Spleen (tissue), 11 donors: Measurements from ENCODE around the gene DAZAP1. TPM values are rescaled to one million over a fixed set of nuclear protein-coding genes. Genes with fewer than 3 reads are reported as not detected.

Experiments used
- DNase-seq: peaks from one replicate; pipeline ENCODE4 v3.0.0-alpha.2; 2020
- H3K27ac ChIP-seq, 8 donors: fragments of 200-600 bp; sonication (generic) in 7 of 8; 1 replicate in 4 of 8; 2 replicates in 4 of 8; pipeline versions ENCODE4 v1.5.0 to v1.8.0; 2016 to 2021; ENCODE audit warnings: inconsistent platforms in 4 of 8, mild to moderate bottlenecking in 4 of 8, moderate library complexity in 1 of 8
- H3K27me3 ChIP-seq, 7 donors: fragments of 200-600 bp; sonication (generic) in 6 of 7; replicated peaks in 1 of 7; 1 replicate in 4 of 7; 2 replicates in 3 of 7; pipeline versions ENCODE4 v1.5.0 to v1.8.0; 2016 to 2021; ENCODE audit warnings: inconsistent platforms in 3 of 7, mild to moderate bottlenecking in 1 of 7
- H3K36me3 ChIP-seq, 6 donors: fragments of 200-600 bp; sonication (generic) in 5 of 6; 1 replicate in 4 of 6; 2 replicates in 2 of 6; pipeline versions ENCODE4 v1.5.0 to v1.8.0; 2016 to 2021; ENCODE audit warnings: inconsistent platforms in 2 of 6
- H3K4me1 ChIP-seq, 6 donors: fragments of 200-600 bp; sonication (generic) in 5 of 6; 1 replicate in 3 of 6; 2 replicates in 3 of 6; pipeline versions ENCODE4 v1.5.0 to v1.8.0; 2016 to 2021; ENCODE audit warnings: inconsistent platforms in 3 of 6
- H3K4me3 ChIP-seq, 8 donors: fragments of 200-600 bp; sonication (generic) in 7 of 8; 1 replicate in 4 of 8; 2 replicates in 4 of 8; pipeline versions ENCODE4 v1.5.0 to v1.8.0; 2016 to 2021; ENCODE audit warnings: inconsistent platforms in 4 of 8, mild to moderate bottlenecking in 4 of 8, moderate library complexity in 2 of 8
- H3K9me3 ChIP-seq, 8 donors: fragments of 200-600 bp; sonication (generic) in 7 of 8; 1 replicate in 4 of 8; 2 replicates in 4 of 8; pipeline versions ENCODE4 v1.5.0 to v1.8.0; 2016 to 2021; ENCODE audit warnings: inconsistent platforms in 4 of 8
- CTCF ChIP-seq, 11 experiments: fragments of 200-600 bp in 7 of 11; fragments of 450-650 bp in 4 of 11; sonication (generic) in 4 of 11; IDR thresholded peaks in 8 of 11; conservative IDR thresholded peaks in 3 of 11; 1 replicate in 7 of 11; 2 replicates in 4 of 11; pipeline versions ENCODE4 v1.4.0 to v1.8.0; 2016 to 2021; ENCODE audit warnings: antibody characterized with exemption in 11 of 11, inconsistent platforms in 4 of 11, mild to moderate bottlenecking in 1 of 11
- POLR2A ChIP-seq, 3 donors: fragments of 450-650 bp; IDR thresholded peaks; one replicate each; pipeline ENCODE4 v1.5.1; 2017; ENCODE audit warnings: antibody characterized with exemption in 3 of 3, mild to moderate bottlenecking in 1 of 3
- POLR2AphosphoS5 ChIP-seq, 3 donors: sonication (generic); formaldehyde crosslinking; IDR thresholded peaks; one replicate each; pipeline ENCODE4 v1.5.1; 2017; ENCODE audit warnings: antibody characterized with exemption in 3 of 3
- WGBS, 5 donors: extraction: QIAGEN DNeasy Blood & Tissue Kit in 3 of 5; methylation state at CpG; one replicate each; pipeline versions ENCODE4 v1.1.5 to v1.1.7; 2013 to 2018; 5-methylcytosine and 5-hydroxymethylcytosine counted together
- intact Hi-C: fragments of 100-400 bp; cut with DNase I; formaldehyde crosslinking; loops from one replicate; pipeline ENCODE4 v1.15.0; 2023; ENCODE audit warnings: low total_unique reads
- polyA plus RNA-seq, 3 donors: library from polyadenylated mRNA; stranded (reverse); fragments of 200-250 nt; gene quantifications; one replicate each; pipeline ENCODE4 v1.2.1, GENCODE V29; 2013
- total RNA-seq, 7 donors: library from RNA; depleted of rRNA in 3 of 7; stranded (reverse); fragments of >200 nt in 3 of 7; fragmentation: NEBNext Ultra II Directional in 4 of 7; extraction: Animal tissue kit (Norgen Biotek cat#: 25700) in 4 of 7; gene quantifications; one replicate each; pipeline versions ENCODE4 v1.1.0 to v1.2.1, GENCODE V29; 2016 to 2021
- donor health status: healthy with polysubstance abuse.
- donor health status: DM: no; HTN: no; CAD: no; lungs with moderate emphysema.
- donor health status: DM: no; HTN: no; CAD: no.
- donor health status: Bipolar disorder and iron deficiency.
- donor health status: healthy.
- donor health status: DM: no; HTN: no; CAD: no.
- donor health status: DM: yes; HTN: yes; CAD: no.

The DAZAP1 gene
- total and polyA plus RNA-seq, 10 donors: 43.8 to 137 (median 99.6) TPM

- Histone ChIP-seq H3K36me3 (peaks cover 0 to 33% (median 13%) of the 10 kb centered on the region in 6 donors), H3K27me3 (peaks cover 21 to 87% (median 75%) of the 10 kb centered on the region in 7 donors), H3K4me1 (peaks cover 50 to 97% (median 72%) of the 10 kb centered on the region in 6 donors), H3K27ac (peak overlapping the region in 1 of 8 donors; percentile 3), H3K4me3 (peak overlapping the region; percentile 33 to 72 (median 46)), H3K9me3 (no peaks in the 10 kb centered on the region)
- TF ChIP-seq POLR2AphosphoS5 (IDR thresholded peaks at IDR 0.05) (peak; percentile 17 to 59 (median 24)), CTCF (IDR thresholded peaks at IDR 0.05 in 8 of 11, conservative IDR thresholded peaks at IDR 0.05 in 3 of 11) (no peak), POLR2A (IDR thresholded peaks at IDR 0.05) (no peak)
- intact Hi-C loops: no loop called here
- 0 to 1% (median 1%) methylated on average over 10 to 67 of the region's 67 CpGs for WGBS, 5 donors
- DNase-seq: peak; percentile 90
These were observed 63.1 kb downstream of the DAZAP1 start for GRCh38 chr19:1470305-1471009.

GRCh38 chr19:1471010-1471514 lies 63.7 kb downstream of the DAZAP1 start:
- no peak overlapping the region for H3K27ac ChIP-seq
- peaks cover 47 to 97% (median 66%) of the 10 kb centered on the region in 6 donors for H3K4me1 ChIP-seq
- 6 to 10% (median 8%) methylated on average over 25 to 28 of the region's 28 CpGs for WGBS, 5 donors
- intact Hi-C loops: no loop called here
- no peak for DNase-seq
- no peaks in the 10 kb centered on the region for H3K9me3 ChIP-seq
- peak in 1 of 3 donors; percentile 8 for TF ChIP-seq POLR2AphosphoS5 (IDR thresholded peaks at IDR 0.05)
- no peak for TF ChIP-seq POLR2A (IDR thresholded peaks at IDR 0.05)
- no peak for TF ChIP-seq CTCF (IDR thresholded peaks at IDR 0.05 in 8 of 11, conservative IDR thresholded peaks at IDR 0.05 in 3 of 11)
- peak overlapping the region; percentile 33 to 72 (median 46) for H3K4me3 ChIP-seq
- peaks cover 21 to 81% (median 69%) of the 10 kb centered on the region in 7 donors for H3K27me3 ChIP-seq
- H3K36me3 ChIP-seq: peaks cover 0 to 36% (median 16%) of the 10 kb centered on the region in 6 donors

GRCh38 chr19:1471515-1472160 lies 64.3 kb downstream of the DAZAP1 start:
- H3K27me3 ChIP-seq: peaks cover 21 to 75% (median 64%) of the 10 kb centered on the region in 7 donors
- peaks cover 43 to 96% (median 63%) of the 10 kb centered on the region in 6 donors for H3K4me1 ChIP-seq
- no peak overlapping the region for H3K27ac ChIP-seq
- WGBS, 5 donors: 21 to 39% (median 24%) methylated on average over 16 to 24 of the region's 24 CpGs
- intact Hi-C loops: no loop called here
- TF ChIP-seq POLR2A (IDR thresholded peaks at IDR 0.05) (no peak), POLR2AphosphoS5 (IDR thresholded peaks at IDR 0.05) (peak in 1 of 3 donors; percentile 4)
- H3K9me3 ChIP-seq: no peaks in the 10 kb centered on the region
- H3K4me3 ChIP-seq: peak overlapping the region in 5 of 8 donors; percentile 43 to 72 (median 47)
- peaks cover 0 to 36% (median 21%) of the 10 kb centered on the region in 6 donors for H3K36me3 ChIP-seq
- no peak for DNase-seq

GRCh38 chr19:1472231-1473084 lies 65.1 kb downstream of the DAZAP1 start:
- TF ChIP-seq POLR2AphosphoS5 (IDR thresholded peaks at IDR 0.05) (peak in 1 of 3 donors; percentile 47), CTCF (IDR thresholded peaks at IDR 0.05 in 8 of 11, conservative IDR thresholded peaks at IDR 0.05 in 3 of 11) (no peak), POLR2A (IDR thresholded peaks at IDR 0.05) (no peak)
- peaks cover 19 to 67% (median 55%) of the 10 kb centered on the region in 7 donors for H3K27me3 ChIP-seq
- H3K9me3 ChIP-seq: no peaks in the 10 kb centered on the region
- intact Hi-C loops: no loop called here
- no peak overlapping the region for H3K27ac ChIP-seq
- H3K4me1 ChIP-seq: peaks cover 38 to 96% (median 62%) of the 10 kb centered on the region in 6 donors
- H3K4me3 ChIP-seq: no peak overlapping the region
- 57 to 69% (median 62%) methylated on average over 21 to 44 of the region's 44 CpGs for WGBS, 5 donors
- DNase-seq: no peak
- H3K36me3 ChIP-seq: peaks cover 0 to 41% (median 25%) of the 10 kb centered on the region in 6 donors
